GM18858 (cell line): ENCODE measurements around the gene CCDC157.
"Not testable (repeated sequence)": the region's sequence is repeated elsewhere in the genome, so short reads cannot be mapped to it uniquely, and the experiment has no call there.

Source experiments
- ATAC-seq: cut with Tn5 transposase; IDR thresholded peaks from one replicate; pipeline ENCODE4 v1.9.1; 2021; ENCODE audit not compliant: unreplicated experiment

The CCDC157 gene

DNA sequence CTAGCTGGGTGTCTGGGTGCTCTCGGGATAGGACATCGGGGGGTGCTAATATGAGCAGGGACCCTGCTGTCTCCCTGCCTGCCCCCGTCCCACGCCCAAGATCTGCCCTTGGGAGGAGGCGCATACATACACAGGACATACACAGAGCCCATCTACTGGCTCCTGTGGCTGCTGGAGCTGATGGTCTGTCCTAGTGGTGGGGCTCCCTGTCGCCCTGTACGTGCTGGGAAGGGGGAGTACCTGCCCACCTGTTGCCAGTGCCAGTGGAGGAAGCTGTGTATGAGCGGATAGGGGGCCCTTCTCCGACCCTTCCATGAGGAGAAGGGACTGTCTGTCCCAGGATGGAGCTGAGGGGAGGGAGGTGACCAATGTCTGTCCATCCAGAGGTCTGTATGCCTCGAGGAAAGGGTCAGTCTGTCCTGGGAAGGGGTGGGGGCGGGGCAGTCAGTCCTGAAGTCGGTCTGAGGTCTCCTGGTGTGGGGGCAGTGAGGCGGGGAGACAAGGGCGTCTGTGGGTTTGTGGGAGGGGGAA is 31.0 kb upstream of the CCDC157 start:
- ATAC-seq = no peak

DNA sequence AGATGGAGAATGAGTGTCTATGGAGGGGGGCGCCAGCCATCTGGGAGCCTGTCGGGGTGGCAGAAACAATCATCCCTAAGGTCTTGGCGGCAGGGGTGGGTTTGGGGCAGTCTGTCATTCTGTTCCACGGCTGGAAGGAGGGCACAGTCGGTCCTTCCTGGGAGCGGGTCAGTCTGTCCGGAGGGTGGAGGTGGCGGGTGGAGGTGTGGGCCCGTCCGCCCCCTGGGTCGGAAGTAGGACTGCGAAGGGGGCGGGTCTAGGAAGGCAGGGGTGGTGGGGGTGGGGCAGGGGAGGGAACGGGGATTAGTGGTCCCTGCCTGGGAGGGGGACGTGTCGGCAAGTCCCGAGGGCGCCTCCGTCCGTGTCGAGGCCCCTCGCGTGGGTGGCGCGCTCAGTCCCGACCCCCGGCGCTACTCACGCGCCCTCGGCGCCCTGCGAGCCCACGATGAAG is 30.5 kb upstream of the CCDC157 start:
- ATAC-seq = no peak

GRCh38 chr22:30326706-30327362 is 30.0 kb upstream of the CCDC157 start, which contains the start of gene TBC1D10A:
Gene TBC1D10A (minus strand): TSS chr22:30326941. CDS start chr22:30326881, 60 bp downstream.
- peak; percentile 64 for ATAC-seq

DNA sequence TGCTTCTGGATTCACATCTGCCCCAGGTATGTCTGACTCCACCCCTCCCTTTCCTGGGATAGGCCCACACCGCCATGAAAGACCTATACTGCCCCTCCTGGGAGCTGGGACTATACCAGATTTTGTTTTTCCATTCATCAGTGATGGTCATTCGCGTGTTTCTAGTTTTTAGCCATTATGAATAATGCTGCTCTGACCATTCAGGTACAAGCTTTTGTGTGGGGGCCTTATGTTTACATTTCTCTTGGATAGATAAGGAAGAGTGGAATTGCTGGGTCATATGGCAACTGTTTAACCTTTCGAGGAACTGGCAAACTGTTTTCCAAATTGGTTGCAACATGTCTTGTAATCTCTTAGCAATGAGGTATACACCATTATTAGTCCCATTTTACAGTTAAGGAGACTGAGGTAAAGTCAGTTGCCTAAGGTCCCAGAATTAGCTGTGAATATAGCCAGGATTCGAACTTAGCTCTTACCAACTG is 28.9 kb upstream of the CCDC157 start:
- no peak for ATAC-seq

GRCh38 chr22:30328466-30329049 is 28.2 kb upstream of the CCDC157 start:
- no peak for ATAC-seq

DNA sequence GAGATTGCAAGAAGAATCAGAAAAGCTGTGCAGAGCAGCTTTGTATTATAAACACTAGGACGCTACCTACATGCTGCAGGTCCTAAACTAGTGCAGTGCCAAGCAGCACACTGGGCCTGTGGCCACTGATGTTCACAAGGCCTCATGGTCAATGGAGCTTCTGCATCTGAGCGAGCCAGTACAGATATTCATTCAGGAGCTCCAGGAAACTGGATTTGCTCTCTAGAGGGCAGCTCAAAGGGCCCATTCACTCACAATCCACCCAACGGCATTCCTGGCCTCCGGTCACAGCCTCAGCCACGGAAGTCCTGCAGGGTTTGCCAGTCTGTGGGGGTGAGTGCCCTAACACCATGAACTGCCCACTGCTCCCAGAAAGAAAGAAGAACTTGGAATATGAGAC is 24.3 kb upstream of the CCDC157 start:
- ATAC-seq = no peak

DNA sequence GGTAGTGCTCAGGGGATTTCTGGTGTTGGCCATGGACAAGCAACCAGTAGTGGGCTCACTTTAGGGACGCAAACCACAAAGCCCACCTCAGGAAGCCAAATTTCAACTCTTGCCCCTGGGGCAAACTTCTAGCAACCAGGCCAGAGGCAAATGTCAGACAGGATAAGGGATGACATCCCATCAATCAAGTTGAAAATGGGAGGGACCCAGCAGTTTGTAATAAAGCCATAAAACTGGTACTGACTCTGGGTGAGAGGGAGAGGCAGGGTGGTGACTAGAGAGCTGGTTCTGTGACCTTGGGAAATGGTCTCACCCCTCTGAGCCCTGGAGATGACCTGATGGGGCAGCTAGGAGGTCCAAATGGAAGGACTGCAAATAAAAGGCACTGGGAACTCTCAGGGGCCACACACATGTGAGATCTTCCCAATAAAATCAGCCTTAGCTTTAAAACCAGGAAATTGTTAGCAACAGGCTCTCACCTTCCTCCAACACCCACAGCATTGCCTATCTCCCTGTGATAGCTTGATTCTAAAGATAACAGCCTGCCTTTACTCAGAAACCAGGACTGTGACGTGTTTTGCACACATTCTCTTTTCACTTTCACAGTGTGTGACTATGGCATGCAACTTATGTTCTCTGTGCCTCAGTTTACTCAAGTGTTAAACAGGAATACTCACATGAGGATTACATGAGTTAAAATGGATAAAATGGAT is 23.7 kb upstream of the CCDC157 start:
- ATAC-seq = no peak

DNA sequence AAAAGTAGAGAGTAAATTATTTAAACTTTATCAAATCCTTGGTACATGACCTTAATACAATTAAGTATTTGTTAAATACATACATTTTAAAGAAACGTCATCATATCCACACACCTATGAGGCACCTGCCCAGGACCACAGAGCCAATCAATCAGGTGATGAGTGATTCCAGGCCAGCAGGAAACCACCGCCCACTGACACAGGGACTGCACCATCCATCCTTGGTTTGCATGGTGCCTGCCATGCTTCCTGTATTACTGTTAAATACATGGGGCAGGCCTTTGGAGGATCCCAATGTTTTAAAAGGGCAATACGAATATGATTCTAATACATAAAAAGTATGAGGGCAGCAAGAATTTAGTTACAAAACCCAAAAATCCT is 23.1 kb upstream of the CCDC157 start:
- no peak for ATAC-seq

DNA sequence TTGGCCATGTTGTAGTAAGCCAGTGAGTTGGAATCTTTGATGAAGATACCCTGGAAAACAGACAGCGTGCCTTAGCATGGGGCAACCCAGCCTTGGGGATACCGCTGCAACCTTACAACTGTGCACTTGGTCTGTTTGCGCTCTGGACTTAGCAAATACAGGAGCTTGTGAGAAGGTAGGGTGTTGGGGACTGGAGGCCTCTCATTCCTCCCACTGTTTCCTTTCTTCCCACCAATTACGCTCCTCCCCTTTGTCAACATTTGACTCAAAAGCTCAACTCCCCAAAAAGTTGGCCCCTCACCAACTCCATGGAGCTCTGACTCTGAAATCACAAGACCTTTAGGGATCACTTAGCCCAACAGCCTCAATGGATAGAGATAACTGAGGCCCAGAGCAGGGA is 22.2 kb upstream of the CCDC157 start:
- no peak for ATAC-seq

- no peak for ATAC-seq
Observed at GRCh38 chr22:30335236-30335635, 21.6 kb upstream of the CCDC157 start.

- ATAC-seq = no peak
Observed at GRCh38 chr22:30336752-30337460, 19.9 kb upstream of the CCDC157 start.

- ATAC-seq = no peak
Observed at GRCh38 chr22:30337461-30337778, 19.4 kb upstream of the CCDC157 start.

DNA sequence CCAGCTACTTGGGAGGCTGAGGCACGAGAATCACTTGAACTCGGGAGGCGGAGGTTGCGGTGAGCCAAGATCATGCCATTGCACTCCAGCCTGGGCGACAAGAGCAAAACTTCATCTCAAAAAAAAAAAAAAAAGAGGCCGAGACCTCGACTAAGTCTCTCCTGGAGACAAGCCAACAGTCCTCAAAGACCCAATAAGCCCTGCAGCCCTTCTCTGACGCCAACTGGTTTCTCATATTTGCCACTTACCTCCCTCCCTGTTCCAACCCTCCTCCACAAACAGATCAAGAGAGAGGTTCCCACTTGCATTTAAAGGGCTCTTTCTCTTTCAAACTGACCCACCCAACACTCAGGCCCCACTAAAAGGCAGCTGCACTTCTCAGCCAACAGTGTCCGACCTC is 18.5 kb upstream of the CCDC157 start:
- not testable (repeated sequence) for ATAC-seq

GRCh38 chr22:30338802-30339201 is 18.0 kb upstream of the CCDC157 start:
- ATAC-seq = no peak

DNA sequence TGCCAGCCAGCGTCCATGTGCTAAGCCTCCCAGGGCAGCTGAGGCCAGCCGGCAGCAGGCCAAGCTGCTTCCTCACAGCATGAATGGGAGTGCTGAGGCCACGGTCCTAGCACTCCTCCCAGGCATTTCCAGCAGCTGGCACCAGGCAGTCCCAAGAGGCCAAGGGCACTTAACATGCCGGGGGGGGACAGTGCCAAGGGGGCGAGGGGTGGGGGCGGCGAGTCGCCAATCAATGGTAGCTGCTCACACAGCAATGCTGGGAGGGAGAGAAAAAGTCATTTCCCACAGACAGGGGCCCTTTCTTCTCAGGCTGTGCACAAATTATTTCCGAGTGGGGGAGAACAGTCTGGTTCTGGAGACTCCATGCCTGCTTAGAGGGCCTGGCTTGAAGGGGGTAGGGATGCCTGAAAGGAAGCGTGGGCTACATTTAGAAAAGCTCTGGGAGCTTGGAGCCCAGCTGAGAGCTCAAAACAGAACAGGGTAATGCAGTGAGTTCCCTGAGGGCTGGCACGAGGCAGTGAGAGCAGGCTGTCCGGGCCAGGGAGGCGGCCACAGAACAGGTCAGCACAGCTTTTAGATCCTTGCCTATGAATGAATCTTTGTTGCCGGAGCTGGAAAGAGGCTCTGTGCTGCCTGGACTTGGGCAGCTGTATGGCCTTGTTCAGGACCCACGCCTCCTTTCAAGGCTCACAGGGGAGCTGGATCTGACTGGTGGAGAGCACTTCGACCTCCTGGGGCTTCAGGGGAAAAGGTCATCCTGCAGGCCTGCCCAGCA is 15.7 kb upstream of the CCDC157 start:
- ATAC-seq = no peak

DNA sequence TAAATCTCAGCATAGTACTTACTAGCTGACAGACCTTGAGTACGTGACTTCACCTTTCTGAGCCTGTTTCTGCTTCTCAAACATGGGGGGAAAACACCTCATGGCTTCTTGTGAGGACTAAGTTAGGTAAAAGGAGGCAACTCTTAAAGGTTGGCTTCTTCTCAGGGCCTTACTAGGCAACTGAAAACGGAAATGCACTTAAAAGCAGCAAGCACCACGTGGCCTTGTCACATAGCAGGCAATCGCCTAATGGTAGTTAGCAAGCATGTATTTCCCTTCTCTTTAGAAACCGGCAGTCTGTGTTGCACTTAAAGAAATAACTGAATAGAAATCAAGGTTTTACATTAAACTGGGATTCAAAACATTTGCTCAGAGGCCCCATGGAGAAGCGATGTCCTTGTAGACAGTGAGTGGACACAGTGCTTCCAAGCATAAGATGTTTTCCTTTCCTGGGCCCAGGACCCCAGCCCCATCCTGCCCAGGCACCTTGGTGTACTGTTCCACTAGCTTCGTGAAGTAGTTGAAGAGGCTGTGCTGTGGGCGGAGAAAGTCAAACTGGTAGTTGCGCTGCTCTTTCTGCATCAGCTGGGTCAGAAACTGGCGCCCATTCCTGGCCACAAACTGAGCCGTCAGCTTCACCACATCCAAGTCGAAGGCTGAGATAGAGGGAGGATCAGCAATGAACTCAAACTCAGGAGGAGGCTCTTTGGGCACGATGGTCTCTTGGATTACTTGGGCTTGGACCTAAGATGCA is 12.2 kb upstream of the CCDC157 start:
- ATAC-seq = no peak

DNA sequence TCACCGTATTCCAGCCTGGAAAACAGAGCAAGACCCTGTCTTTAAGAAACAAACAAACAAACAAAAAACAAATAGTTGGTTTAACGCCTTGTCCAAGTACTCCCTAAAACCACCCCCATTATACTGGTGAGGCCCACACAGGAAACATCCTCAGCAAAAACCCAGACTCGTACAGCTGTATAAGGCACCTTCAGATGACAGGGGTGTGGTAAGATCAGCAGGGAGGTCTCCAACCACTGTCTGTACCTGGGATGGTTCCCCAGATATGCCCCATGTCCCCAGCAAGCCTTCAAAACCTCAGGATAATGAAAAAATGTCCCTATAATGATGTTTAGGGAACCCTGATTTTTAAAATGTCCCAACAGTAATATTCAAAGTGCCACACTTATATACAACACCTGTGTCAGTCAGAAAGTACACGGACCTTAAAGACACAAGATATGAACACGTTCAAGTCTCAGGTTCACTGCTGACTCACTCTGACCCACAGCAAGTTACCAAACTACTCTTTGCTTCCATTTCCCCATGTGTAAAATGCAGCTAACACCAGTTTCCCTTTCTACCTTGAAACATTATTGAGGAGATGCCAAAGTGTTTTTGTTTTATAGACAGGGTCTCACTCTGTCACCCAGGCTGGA is 9.4 kb upstream of the CCDC157 start:
- ATAC-seq = no peak

- ATAC-seq = no peak
Observed at GRCh38 chr22:30348404-30348803, 8.4 kb upstream of the CCDC157 start.

GRCh38 chr22:30348809-30349208 is 8.0 kb upstream of the CCDC157 start:
- no peak for ATAC-seq
